NCI-H2029 (cell line): ENCODE measurements around the gene SEMA5B.

ENCODE experiments used
- DNase-seq: peaks from one replicate; lab custom pipeline; 2025; lab: John Stamatoyannopoulos, UW

Gene SEMA5B

GRCh38 chr3:123054931-123055330 lies 27.4 kb upstream of the SEMA5B start:
- no peak for DNase-seq

- no peak for DNase-seq
These were observed 26.7 kb upstream of the SEMA5B start for GRCh38 chr3:123054109-123054778.

- DNase-seq: peak; percentile 44
These were observed 25.5 kb upstream of the SEMA5B start for GRCh38 chr3:123053107-123053506.

GRCh38 chr3:123050666-123051065 lies 23.1 kb upstream of the SEMA5B start:
- no peak for DNase-seq

GRCh38 chr3:123048480-123049237 lies 21.1 kb upstream of the SEMA5B start:
- DNase-seq: no peak

- DNase-seq: no peak
These were observed 19.4 kb upstream of the SEMA5B start for GRCh38 chr3:123047062-123047319.

GRCh38 chr3:123046262-123047061 lies 18.9 kb upstream of the SEMA5B start:
- DNase-seq: no peak

GRCh38 chr3:123044981-123045763 lies 17.6 kb upstream of the SEMA5B start:
- no peak for DNase-seq

- DNase-seq: peak; percentile 10
These were observed 14.8 kb upstream of the SEMA5B start for GRCh38 chr3:123042413-123042812.

GRCh38 chr3:123039178-123039577 lies 11.6 kb upstream of the SEMA5B start:
- peak; percentile 71 for DNase-seq

- DNase-seq: peak; percentile 64
These were observed 11.2 kb upstream of the SEMA5B start for GRCh38 chr3:123038751-123039150.

- no peak for DNase-seq
These were observed 9.4 kb upstream of the SEMA5B start for GRCh38 chr3:123037015-123037375.

GRCh38 chr3:123036352-123037014 lies 8.9 kb upstream of the SEMA5B start:
- DNase-seq: no peak

- DNase-seq: no peak
These were observed 7.4 kb upstream of the SEMA5B start for GRCh38 chr3:123034996-123035395.

- DNase-seq: no peak
These were observed 6.6 kb upstream of the SEMA5B start for GRCh38 chr3:123034120-123034519.

- no peak for DNase-seq
These were observed 4.5 kb upstream of the SEMA5B start for GRCh38 chr3:123032057-123032456.

- DNase-seq: no peak
These were observed 3.5 kb upstream of the SEMA5B start for GRCh38 chr3:123031051-123031450.

GRCh38 chr3:123028233-123028828 lies 768 bp upstream of the SEMA5B start:
- peak; percentile 41 for DNase-seq

GRCh38 chr3:123026565-123027291 lies 835 bp downstream of the SEMA5B start:
- no peak for DNase-seq

GRCh38 chr3:123025642-123026521 lies 1.7 kb downstream of the SEMA5B start:
- DNase-seq: no peak
